ENCODE measurements around the gene SRP14. TPM values are rescaled to one million over a fixed set of nuclear protein-coding genes. Genes with fewer than 3 reads are reported as not detected.
"Not testable (repeated sequence)": the region's sequence is repeated elsewhere in the genome, so short reads cannot be mapped to it uniquely, and the experiment has no call there.

The SRP14 gene
- total RNA-seq, 4 donors from 2014 or later, result 177 to 369 (median 237) TPM

- no peak for TF ChIP-seq POLR2A (IDR thresholded peaks at IDR 0.05)
- TF ChIP-seq, protein P1, sequence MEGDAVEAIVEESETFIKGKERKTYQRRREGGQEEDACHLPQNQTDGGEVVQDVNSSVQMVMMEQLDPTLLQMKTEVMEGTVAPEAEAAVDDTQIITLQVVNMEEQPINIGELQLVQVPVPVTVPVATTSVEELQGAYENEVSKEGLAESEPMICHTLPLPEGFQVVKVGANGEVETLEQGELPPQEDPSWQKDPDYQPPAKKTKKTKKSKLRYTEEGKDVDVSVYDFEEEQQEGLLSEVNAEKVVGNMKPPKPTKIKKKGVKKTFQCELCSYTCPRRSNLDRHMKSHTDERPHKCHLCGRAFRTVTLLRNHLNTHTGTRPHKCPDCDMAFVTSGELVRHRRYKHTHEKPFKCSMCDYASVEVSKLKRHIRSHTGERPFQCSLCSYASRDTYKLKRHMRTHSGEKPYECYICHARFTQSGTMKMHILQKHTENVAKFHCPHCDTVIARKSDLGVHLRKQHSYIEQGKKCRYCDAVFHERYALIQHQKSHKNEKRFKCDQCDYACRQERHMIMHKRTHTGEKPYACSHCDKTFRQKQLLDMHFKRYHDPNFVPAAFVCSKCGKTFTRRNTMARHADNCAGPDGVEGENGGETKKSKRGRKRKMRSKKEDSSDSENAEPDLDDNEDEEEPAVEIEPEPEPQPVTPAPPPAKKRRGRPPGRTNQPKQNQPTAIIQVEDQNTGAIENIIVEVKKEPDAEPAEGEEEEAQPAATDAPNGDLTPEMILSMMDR (IDR thresholded peaks at IDR 0.05), result no peak
- no peaks in the 10 kb centered on the region for H3K4me1 ChIP-seq
- peaks cover 25 to 99% (median 27%) of the 10 kb centered on the region in 3 donors for H3K36me3 ChIP-seq
- intact Hi-C loops (cut with DNase I), result no loop called here
- no peaks in the 10 kb centered on the region for H3K27me3 ChIP-seq
- no peak for DNase-seq
- H3K4me3 ChIP-seq, result no peak overlapping the region
- 72 to 78% methylated on average over 4 of the region's 4 CpGs for whole genome bisulfite sequencing, 2 donors
- H3K27ac ChIP-seq, result no peak overlapping the region
- peaks cover 0 to 19% (median 8%) of the 10 kb centered on the region in 3 donors for H3K9me3 ChIP-seq
Measured at GRCh38 chr15:40016224-40016865, 22.6 kb downstream of the SRP14 start.

- TF ChIP-seq, protein P1 (IDR thresholded peaks at IDR 0.05), result no peak
- TF ChIP-seq POLR2A (IDR thresholded peaks at IDR 0.05), result no peak
- Histone ChIP-seq H3K4me1 (no peaks in the 10 kb centered on the region), H3K27ac (no peak overlapping the region), H3K4me3 (no peak overlapping the region), H3K9me3 (peaks cover 0 to 19% (median 8%) of the 10 kb centered on the region in 3 donors), H3K36me3 (peaks cover 15 to 99% (median 19%) of the 10 kb centered on the region in 3 donors), H3K27me3 (no peaks in the 10 kb centered on the region)
- no peak for DNase-seq
- 87 to 93% methylated on average over 3 of the region's 3 CpGs for WGBS, 2 donors
- intact Hi-C loops (cut with DNase I), result no loop called here
Measured at GRCh38 chr15:40014390-40014789, 24.6 kb downstream of the SRP14 start.

GRCh38 chr15:40013372-40013771 lies 25.6 kb downstream of the SRP14 start:
- Histone ChIP-seq H3K36me3 (peaks cover 13 to 99% (median 15%) of the 10 kb centered on the region in 3 donors), H3K9me3 (peaks cover 0 to 19% (median 8%) of the 10 kb centered on the region in 3 donors)
- intact Hi-C loops (cut with DNase I); DNase-seq; H3K4me3 ChIP-seq; H3K27ac ChIP-seq; H3K27me3 ChIP-seq; H3K4me1 ChIP-seq: not testable (repeated sequence)
- WGBS, 2 donors, result 93 to 98% methylated on average over 6 of the region's 6 CpGs

DNA sequence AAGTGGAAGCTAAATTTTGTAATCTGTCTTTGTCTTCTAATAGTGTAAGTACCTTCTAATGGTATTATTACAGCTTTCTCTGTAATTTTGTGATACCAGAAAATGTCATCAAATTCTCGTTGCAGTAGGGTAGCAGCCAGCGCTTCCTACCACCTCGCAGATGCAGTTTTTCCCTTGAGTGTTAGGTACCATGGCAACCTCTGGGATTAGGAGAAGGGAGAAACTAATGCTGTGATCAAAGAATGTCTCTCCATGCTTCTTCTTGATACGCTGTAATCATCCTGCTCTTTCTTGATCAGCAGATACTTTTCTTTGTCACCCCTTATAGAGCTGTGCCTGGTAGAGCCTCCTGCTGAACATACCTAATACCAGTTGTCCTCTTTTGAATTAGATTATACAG lies 27.7 kb downstream of the SRP14 start:
- H3K36me3 ChIP-seq, result peaks cover 15 to 99% (median 24%) of the 10 kb centered on the region in 3 donors
- no peaks in the 10 kb centered on the region for H3K4me1 ChIP-seq
- DNase-seq, result no peak
- no peaks in the 10 kb centered on the region for H3K27me3 ChIP-seq
- intact Hi-C loops (cut with DNase I), result no loop called here
- H3K4me3 ChIP-seq, result no peak overlapping the region
- WGBS, 2 donors, result 91 to 96% methylated on average over 4 of the region's 4 CpGs
- no peak overlapping the region for H3K27ac ChIP-seq
- TF ChIP-seq POLR2A (IDR thresholded peaks at IDR 0.05), result no peak
- TF ChIP-seq, protein P1 (IDR thresholded peaks at IDR 0.05), result no peak
- peaks cover 0 to 19% (median 8%) of the 10 kb centered on the region in 3 donors for H3K9me3 ChIP-seq

GRCh38 chr15:40010686-40011085 lies 28.3 kb downstream of the SRP14 start:
- DNase-seq, result no peak
- no peaks in the 10 kb centered on the region for H3K27me3 ChIP-seq
- no peak for TF ChIP-seq POLR2A (IDR thresholded peaks at IDR 0.05)
- TF ChIP-seq, protein P1 (IDR thresholded peaks at IDR 0.05), result no peak
- peaks cover 15 to 95% (median 24%) of the 10 kb centered on the region in 3 donors for H3K36me3 ChIP-seq
- peaks cover 0 to 19% (median 8%) of the 10 kb centered on the region in 3 donors for H3K9me3 ChIP-seq
- WGBS, 2 donors, result 91% methylated on average over 4 of the region's 4 CpGs; no CpG with 5 or more reads in 1 of the 2 donors
- intact Hi-C loops (cut with DNase I), result no loop called here
- H3K4me1 ChIP-seq, result no peaks in the 10 kb centered on the region
- no peak overlapping the region for H3K27ac ChIP-seq
- H3K4me3 ChIP-seq, result no peak overlapping the region
